Naive B cell (primary cell): ENCODE results near the gene GRM5. TPM values are rescaled to one million over a fixed set of nuclear protein-coding genes. Genes with fewer than 3 reads are reported as not detected.

ENCODE experiments used
- polyA plus RNA-seq, 6 donors: library from polyadenylated mRNA; unstranded; fragments of 300-500 nt; fragmentation: Illumina TruSeq; gene quantifications; one replicate each; pipeline ENCODE4 v1.2.3, GENCODE V29; 2021; ENCODE audit warnings: low read depth in 6 of 6

GRM5 gene
- polyA plus RNA-seq, 6 donors from 2014 or later, result not detected

Other genes with a start within 250 kb of the GRM5 start
- gene TYR, start 111.9 kb upstream of the GRM5 start, polyA plus RNA-seq, result not detected